SW480 (cell line): Measurements from ENCODE around the gene NAMPT.
"Not testable (repeated sequence)": the region's sequence is repeated elsewhere in the genome, so short reads cannot be mapped to it uniquely, and the experiment has no call there.

ENCODE experiments used
- DNase-seq: peaks from one replicate; pipeline ENCODE4 v3.0.0-alpha.2; 2016; ENCODE audit warnings: low spot score

NAMPT gene

GRCh38 chr7:106284714-106285050, at the start of gene NAMPT:
Gene NAMPT (minus strand): TSS chr7:106284983. CDS start chr7:106284884, 99 bp downstream.
- no peak for DNase-seq

GRCh38 chr7:106332201-106332600, 47.4 kb upstream of the NAMPT start:
- no peak for DNase-seq

GRCh38 chr7:106331441-106332175, 46.8 kb upstream of the NAMPT start:
- no peak for DNase-seq

- DNase-seq = no peak
Measured at GRCh38 chr7:106329971-106330733, 45.4 kb upstream of the NAMPT start.

GRCh38 chr7:106329408-106329807, 44.6 kb upstream of the NAMPT start:
- no peak for DNase-seq

GRCh38 chr7:106327538-106328481, 43.0 kb upstream of the NAMPT start:
- no peak for DNase-seq

GRCh38 chr7:106326594-106327537, 42.1 kb upstream of the NAMPT start:
- DNase-seq = no peak

GRCh38 chr7:106324509-106324908, 39.7 kb upstream of the NAMPT start:
- DNase-seq = not testable (repeated sequence)

- not testable (repeated sequence) for DNase-seq
Measured at GRCh38 chr7:106320254-106320770, 35.5 kb upstream of the NAMPT start.

- DNase-seq = no peak
Measured at GRCh38 chr7:106318482-106318881, 33.7 kb upstream of the NAMPT start.

GRCh38 chr7:106317971-106318370, 33.2 kb upstream of the NAMPT start:
- DNase-seq = no peak

- DNase-seq = no peak
Measured at GRCh38 chr7:106316947-106317346, 32.2 kb upstream of the NAMPT start.

- no peak for DNase-seq
Measured at GRCh38 chr7:106314875-106315274, 30.1 kb upstream of the NAMPT start.

GRCh38 chr7:106313966-106314365, 29.2 kb upstream of the NAMPT start:
- DNase-seq = no peak

GRCh38 chr7:106313456-106313901, 28.7 kb upstream of the NAMPT start:
- DNase-seq = peak; percentile 53

- DNase-seq = no peak
Measured at GRCh38 chr7:106312906-106313305, 28.1 kb upstream of the NAMPT start.

- DNase-seq = no peak
Measured at GRCh38 chr7:106312099-106312871, 27.5 kb upstream of the NAMPT start.

GRCh38 chr7:106309362-106309761, 24.6 kb upstream of the NAMPT start:
- no peak for DNase-seq

- DNase-seq = no peak
Measured at GRCh38 chr7:106306256-106306655, 21.5 kb upstream of the NAMPT start.

GRCh38 chr7:106305732-106306131, 20.9 kb upstream of the NAMPT start:
- DNase-seq = no peak
